Lower leg skin (tissue), 3 donors: ENCODE data around the gene PSORS1C2.

Experiments used
- CTCF ChIP-seq, 3 donors: fragments of 450-650 bp; IDR thresholded peaks; one replicate each; pipeline ENCODE4 v1.5.1; 2016; ENCODE audit warnings: antibody characterized with exemption in 3 of 3, mild to moderate bottlenecking in 3 of 3, moderate library complexity in 2 of 3
- POLR2A ChIP-seq, 2 donors: fragments of 450-650 bp; IDR thresholded peaks; one replicate each; pipeline ENCODE4 v1.6.1; 2016 to 2017; ENCODE audit warnings: antibody characterized with exemption in 2 of 2, mild to moderate bottlenecking in 1 of 2, moderate library complexity in 1 of 2

- TF ChIP-seq CTCF (IDR thresholded peaks at IDR 0.05) (no peak), POLR2A (IDR thresholded peaks at IDR 0.05) (no peak)
These were observed 20.3 kb upstream of the PSORS1C2 start for GRCh38 chr6:31158863-31159855.
